Measurements from ENCODE around the gene NHEJ1. TPM values are rescaled to one million over a fixed set of nuclear protein-coding genes. Genes with fewer than 3 reads are reported as not detected.

The NHEJ1 gene
- polyA plus RNA-seq, 1 of the 3 experiments (the other 2 are of a cell fraction) = 16.3 TPM

DNA sequence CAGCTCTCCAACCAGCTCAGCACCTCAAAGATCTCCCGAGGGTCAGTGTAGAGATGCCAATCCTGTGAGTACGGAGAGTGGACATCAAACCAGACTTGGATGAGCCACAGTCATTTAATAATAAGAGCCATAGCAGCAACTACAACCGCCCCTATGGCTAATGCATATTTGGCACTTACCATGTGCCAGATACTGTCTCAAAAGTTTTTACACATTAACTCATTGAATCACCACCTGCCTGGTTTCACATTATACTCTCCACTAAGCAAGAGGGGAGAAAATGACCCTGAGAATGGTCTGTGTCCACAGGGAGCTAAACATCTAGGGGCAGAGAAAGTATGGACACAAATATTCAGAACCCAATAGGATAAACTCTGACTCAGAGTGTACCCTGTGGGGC lies 13.5 kb upstream of the NHEJ1 start:
- no peak for TF ChIP-seq RAD21 (IDR thresholded peaks at IDR 0.05; ENCODE audit: low read length)
- no peak for TF ChIP-seq NRF1 (IDR thresholded peaks at IDR 0.05; ENCODE audit: low read depth, low read length)
- no peak for TF ChIP-seq ELF1 (IDR thresholded peaks at IDR 0.05)
- TF ChIP-seq, protein P1, sequence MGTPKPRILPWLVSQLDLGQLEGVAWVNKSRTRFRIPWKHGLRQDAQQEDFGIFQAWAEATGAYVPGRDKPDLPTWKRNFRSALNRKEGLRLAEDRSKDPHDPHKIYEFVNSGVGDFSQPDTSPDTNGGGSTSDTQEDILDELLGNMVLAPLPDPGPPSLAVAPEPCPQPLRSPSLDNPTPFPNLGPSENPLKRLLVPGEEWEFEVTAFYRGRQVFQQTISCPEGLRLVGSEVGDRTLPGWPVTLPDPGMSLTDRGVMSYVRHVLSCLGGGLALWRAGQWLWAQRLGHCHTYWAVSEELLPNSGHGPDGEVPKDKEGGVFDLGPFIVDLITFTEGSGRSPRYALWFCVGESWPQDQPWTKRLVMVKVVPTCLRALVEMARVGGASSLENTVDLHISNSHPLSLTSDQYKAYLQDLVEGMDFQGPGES (IDR thresholded peaks at IDR 0.05; ENCODE audit: low read depth, low read length) = no peak
- TF ChIP-seq CHD2 (IDR thresholded peaks at IDR 0.05; ENCODE audit: low read length, partially characterized antibody) = no peak
- TF ChIP-seq TEAD4 (IDR thresholded peaks at IDR 0.05; ENCODE audit: borderline replicate concordance, insufficient read depth) = no peak
- TF ChIP-seq, protein P2, sequence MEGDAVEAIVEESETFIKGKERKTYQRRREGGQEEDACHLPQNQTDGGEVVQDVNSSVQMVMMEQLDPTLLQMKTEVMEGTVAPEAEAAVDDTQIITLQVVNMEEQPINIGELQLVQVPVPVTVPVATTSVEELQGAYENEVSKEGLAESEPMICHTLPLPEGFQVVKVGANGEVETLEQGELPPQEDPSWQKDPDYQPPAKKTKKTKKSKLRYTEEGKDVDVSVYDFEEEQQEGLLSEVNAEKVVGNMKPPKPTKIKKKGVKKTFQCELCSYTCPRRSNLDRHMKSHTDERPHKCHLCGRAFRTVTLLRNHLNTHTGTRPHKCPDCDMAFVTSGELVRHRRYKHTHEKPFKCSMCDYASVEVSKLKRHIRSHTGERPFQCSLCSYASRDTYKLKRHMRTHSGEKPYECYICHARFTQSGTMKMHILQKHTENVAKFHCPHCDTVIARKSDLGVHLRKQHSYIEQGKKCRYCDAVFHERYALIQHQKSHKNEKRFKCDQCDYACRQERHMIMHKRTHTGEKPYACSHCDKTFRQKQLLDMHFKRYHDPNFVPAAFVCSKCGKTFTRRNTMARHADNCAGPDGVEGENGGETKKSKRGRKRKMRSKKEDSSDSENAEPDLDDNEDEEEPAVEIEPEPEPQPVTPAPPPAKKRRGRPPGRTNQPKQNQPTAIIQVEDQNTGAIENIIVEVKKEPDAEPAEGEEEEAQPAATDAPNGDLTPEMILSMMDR (IDR thresholded peaks at IDR 0.05) = no peak
- TF ChIP-seq, protein P3, sequence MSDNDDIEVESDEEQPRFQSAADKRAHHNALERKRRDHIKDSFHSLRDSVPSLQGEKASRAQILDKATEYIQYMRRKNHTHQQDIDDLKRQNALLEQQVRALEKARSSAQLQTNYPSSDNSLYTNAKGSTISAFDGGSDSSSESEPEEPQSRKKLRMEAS (IDR thresholded peaks at IDR 0.05; ENCODE audit: low read depth) = no peak
- TF ChIP-seq TCF12 (IDR thresholded peaks at IDR 0.05) = no peak
- TF ChIP-seq, protein P4, sequence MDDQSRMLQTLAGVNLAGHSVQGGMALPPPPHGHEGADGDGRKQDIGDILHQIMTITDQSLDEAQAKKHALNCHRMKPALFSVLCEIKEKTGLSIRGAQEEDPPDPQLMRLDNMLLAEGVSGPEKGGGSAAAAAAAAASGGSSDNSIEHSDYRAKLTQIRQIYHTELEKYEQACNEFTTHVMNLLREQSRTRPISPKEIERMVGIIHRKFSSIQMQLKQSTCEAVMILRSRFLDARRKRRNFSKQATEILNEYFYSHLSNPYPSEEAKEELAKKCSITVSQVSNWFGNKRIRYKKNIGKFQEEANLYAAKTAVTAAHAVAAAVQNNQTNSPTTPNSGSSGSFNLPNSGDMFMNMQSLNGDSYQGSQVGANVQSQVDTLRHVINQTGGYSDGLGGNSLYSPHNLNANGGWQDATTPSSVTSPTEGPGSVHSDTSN (IDR thresholded peaks at IDR 0.05) = no peak
- TF ChIP-seq, protein P5, sequence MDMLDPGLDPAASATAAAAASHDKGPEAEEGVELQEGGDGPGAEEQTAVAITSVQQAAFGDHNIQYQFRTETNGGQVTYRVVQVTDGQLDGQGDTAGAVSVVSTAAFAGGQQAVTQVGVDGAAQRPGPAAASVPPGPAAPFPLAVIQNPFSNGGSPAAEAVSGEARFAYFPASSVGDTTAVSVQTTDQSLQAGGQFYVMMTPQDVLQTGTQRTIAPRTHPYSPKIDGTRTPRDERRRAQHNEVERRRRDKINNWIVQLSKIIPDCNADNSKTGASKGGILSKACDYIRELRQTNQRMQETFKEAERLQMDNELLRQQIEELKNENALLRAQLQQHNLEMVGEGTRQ (IDR thresholded peaks at IDR 0.05; ENCODE audit: borderline replicate concordance, low read depth, low read length) = no peak
- TF ChIP-seq, protein P6, sequence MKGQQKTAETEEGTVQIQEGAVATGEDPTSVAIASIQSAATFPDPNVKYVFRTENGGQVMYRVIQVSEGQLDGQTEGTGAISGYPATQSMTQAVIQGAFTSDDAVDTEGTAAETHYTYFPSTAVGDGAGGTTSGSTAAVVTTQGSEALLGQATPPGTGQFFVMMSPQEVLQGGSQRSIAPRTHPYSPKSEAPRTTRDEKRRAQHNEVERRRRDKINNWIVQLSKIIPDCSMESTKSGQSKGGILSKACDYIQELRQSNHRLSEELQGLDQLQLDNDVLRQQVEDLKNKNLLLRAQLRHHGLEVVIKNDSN (IDR thresholded peaks at IDR 0.05; ENCODE audit: borderline replicate concordance, low read depth) = no peak
- no peak for TF ChIP-seq YY1 (IDR thresholded peaks at IDR 0.05; ENCODE audit: low read depth)
- CTCF ChIA-PET = interaction anchor here (1.0 to 8.7 kb wide), 6 partner anchors 15 to 194 kb away, joined by 3 to 104 read pairs (median 8); partner anchors contain the start of gene NHEJ1
- POLR2A ChIA-PET = interaction anchor here (0.5 to 0.7 kb wide), 2 partner anchors 55 to 87 kb away, joined by 3 read pairs; no protein-coding TSS in a partner anchor

More for the DNA sequence above, 13.5 kb upstream of the NHEJ1 start:
- H3K9ac ChIP-seq = no peak overlapping the region
- H3K4me1 ChIP-seq (ENCODE audit: control insufficient read depth in 1 of 2, insufficient read depth in 2 of 2, low read depth in 1 of 2, low read length in 1 of 2) = peaks cover 0 to 13% of the 10 kb centered on the region in 2 experiments; a peak in 2 of 4 replicates
- no peaks in the 10 kb centered on the region for H3K9me3 ChIP-seq
- no peak overlapping the region for H3K4me2 ChIP-seq
- no peaks in the 10 kb centered on the region for H3K27me3 ChIP-seq (ENCODE audit: insufficient read depth)
- H3K36me3 ChIP-seq (replicated peaks in 1 of 2; ENCODE audit: control insufficient read depth in 1 of 2, insufficient read depth in 2 of 2, low read length in 1 of 2) = peaks cover 11 to 32% of the 10 kb centered on the region in 2 experiments
- no peak overlapping the region for H3K27ac ChIP-seq (ENCODE audit: low read depth in 2 of 2, low read length in 1 of 2)
- H3K9me2 ChIP-seq = no peaks in the 10 kb centered on the region
- no peak overlapping the region for H3K4me3 ChIP-seq (ENCODE audit: low read depth in 2 of 2, low read length in 1 of 2)
- DNase-seq = no peak
- H2AFZ ChIP-seq (ENCODE audit: low read depth) = no peak overlapping the region
- peaks cover 22% of the 10 kb centered on the region for H3K79me2 ChIP-seq (ENCODE audit: insufficient read depth)
- peaks cover 3% of the 10 kb centered on the region; the same call in 1 of the 2 replicates for H4K20me1 ChIP-seq (ENCODE audit: insufficient read depth)
- H3F3A ChIP-seq (replicated peaks; ENCODE audit: insufficient read depth) = peaks cover 10% of the 10 kb centered on the region
- 76% methylated on average over 3 of the region's 3 CpGs for WGBS (ENCODE audit: low lambda C conversion rate)
